Colonic mucosa (tissue), 4 donors: ENCODE data around the gene FILIP1L. TPM values are rescaled to one million over a fixed set of nuclear protein-coding genes. Genes with fewer than 3 reads are reported as not detected.

Source experiments
- DNase-seq: peaks from one replicate; pipeline ENCODE4 v3.0.0-alpha.2; 2020
- H3K27ac ChIP-seq: fragments of 200-600 bp; one replicate; pipeline ENCODE4 v1.8.0; 2021
- H3K27me3 ChIP-seq: fragments of 200-600 bp; one replicate; pipeline ENCODE4 v1.8.0; 2021
- H3K36me3 ChIP-seq: fragments of 200-600 bp; one replicate; pipeline ENCODE4 v1.8.0; 2021
- H3K4me1 ChIP-seq: fragments of 200-600 bp; one replicate; pipeline ENCODE4 v1.8.0; 2021; ENCODE audit warnings: mild to moderate bottlenecking
- H3K4me3 ChIP-seq: fragments of 200-600 bp; one replicate; pipeline ENCODE4 v1.8.0; 2021
- H3K9ac ChIP-seq, 2 donors: one replicate each; pipeline ENCODE4 v1.7.0; 2013; ENCODE audit warnings: control low read depth in 2 of 2, low read depth in 2 of 2, low read length in 2 of 2
- H3K9me3 ChIP-seq: fragments of 200-600 bp; one replicate; pipeline ENCODE4 v1.8.0; 2021
- CTCF ChIP-seq: fragments of 200-600 bp; IDR thresholded peaks from one replicate; pipeline ENCODE4 v1.8.0; 2022; ENCODE audit warnings: antibody characterized with exemption, mild to moderate bottlenecking
- intact Hi-C: fragments of 100-400 bp; cut with DNase I; formaldehyde crosslinking; loops from one replicate; pipeline ENCODE4 v1.14.1; 2022
- total RNA-seq, 2 donors: library from RNA; stranded (reverse); fragmentation: NEBNext Ultra II Directional in 1 of 2; extraction: Animal tissue kit (Norgen Biotek cat#: 25700) in 1 of 2; gene quantifications; one replicate each; pipeline ENCODE4 v1.2.1, GENCODE V29; 2021
- donor health status: healthy.
- donor health status: DM: no; HTN: no; CAD: no.
- donor health status: DM: no; HTN: no; CAD: no.

FILIP1L gene
- total RNA-seq, 2 donors from 2014 or later, result 3.7 to 29.0 TPM

- Histone ChIP-seq H3K9ac (no peak overlapping the region), H3K9me3 (no peaks in the 10 kb centered on the region), H3K36me3 (no peaks in the 10 kb centered on the region), H3K27me3 (no peaks in the 10 kb centered on the region), H3K27ac (no peak overlapping the region), H3K4me3 (no peak overlapping the region), H3K4me1 (no peaks in the 10 kb centered on the region)
- peak; percentile 48 for DNase-seq
- peak; percentile 68 for TF ChIP-seq CTCF
- intact Hi-C loops, result no loop called here
These were observed 306.0 kb downstream of the FILIP1L start for GRCh38 chr3:99808163-99808794.

- H3K9ac ChIP-seq, result no peak overlapping the region
- no peak overlapping the region for H3K27ac ChIP-seq
- H3K27me3 ChIP-seq, result no peaks in the 10 kb centered on the region
- TF ChIP-seq CTCF, result no peak
- no peak for DNase-seq
- no peaks in the 10 kb centered on the region for H3K36me3 ChIP-seq
- intact Hi-C loops, result no loop called here
- no peaks in the 10 kb centered on the region for H3K9me3 ChIP-seq
- no peaks in the 10 kb centered on the region for H3K4me1 ChIP-seq
- no peak overlapping the region for H3K4me3 ChIP-seq
These were observed 309.1 kb downstream of the FILIP1L start for GRCh38 chr3:99805160-99805559.

GRCh38 chr3:99803297-99803696, 311.0 kb downstream of the FILIP1L start:
- Histone ChIP-seq H3K36me3 (no peaks in the 10 kb centered on the region), H3K4me3 (no peak overlapping the region), H3K4me1 (no peaks in the 10 kb centered on the region), H3K27me3 (no peaks in the 10 kb centered on the region), H3K27ac (no peak overlapping the region), H3K9me3 (no peaks in the 10 kb centered on the region), H3K9ac (no peak overlapping the region)
- no peak for DNase-seq
- intact Hi-C loops, result no loop called here
- no peak for TF ChIP-seq CTCF

GRCh38 chr3:99799422-99799821, 314.9 kb downstream of the FILIP1L start:
- Histone ChIP-seq H3K9ac (no peak overlapping the region), H3K27me3 (no peaks in the 10 kb centered on the region), H3K4me3 (no peak overlapping the region), H3K27ac (no peak overlapping the region), H3K4me1 (no peaks in the 10 kb centered on the region), H3K36me3 (no peaks in the 10 kb centered on the region), H3K9me3 (no peaks in the 10 kb centered on the region)
- DNase-seq, result no peak
- intact Hi-C loops, result no loop called here
- no peak for TF ChIP-seq CTCF

GRCh38 chr3:99795573-99795972, 318.7 kb downstream of the FILIP1L start:
- intact Hi-C loops, result no loop called here

More at GRCh38 chr3:99795573-99795972, 318.7 kb downstream of the FILIP1L start:
- Histone ChIP-seq H3K27ac (no peak overlapping the region), H3K9me3 (no peaks in the 10 kb centered on the region), H3K9ac (no peak overlapping the region), H3K4me1 (no peaks in the 10 kb centered on the region), H3K27me3 (no peaks in the 10 kb centered on the region), H3K36me3 (no peaks in the 10 kb centered on the region), H3K4me3 (no peak overlapping the region)
- no peak for DNase-seq
- TF ChIP-seq CTCF, result no peak
